H9 (cell line): ENCODE data around the gene RALGAPB. TPM values are rescaled to one million over a fixed set of nuclear protein-coding genes. Genes with fewer than 3 reads are reported as not detected.

Experiments used
- DNase-seq: peaks from one replicate; pipeline ENCODE4 v3.0.0-alpha.2; 2017
- H2AFZ ChIP-seq: one replicate; pipeline ENCODE4 v1.6.1; 2013; ENCODE audit warnings: mild to moderate bottlenecking, low read length, control low read depth, moderate library complexity
- H2AK5ac ChIP-seq: 2 replicates; pipeline ENCODE4 v1.6.1; 2013; ENCODE audit warnings: low read length, control low read depth, mixed read lengths; ENCODE audit not compliant: insufficient read length
- H2BK120ac ChIP-seq: one replicate; pipeline ENCODE4 v1.6.1; 2013; ENCODE audit warnings: low read depth, mild to moderate bottlenecking, low read length, control low read depth, inconsistent platforms; ENCODE audit not compliant: poor library complexity, severe bottlenecking
- H2BK12ac ChIP-seq: 2 replicates; pipeline ENCODE4 v1.6.1; 2013; ENCODE audit warnings: low read length, control low read depth, mixed read lengths, low read depth; ENCODE audit not compliant: insufficient read length
- H2BK15ac ChIP-seq: 2 replicates; pipeline ENCODE4 v1.6.1; 2013; ENCODE audit warnings: low read depth, low read length, control low read depth
- H2BK20ac ChIP-seq: one replicate; pipeline ENCODE4 v1.6.1; 2013; ENCODE audit warnings: low read depth, mild to moderate bottlenecking, low read length, control low read depth, inconsistent platforms; ENCODE audit not compliant: poor library complexity, severe bottlenecking
- H2BK5ac ChIP-seq: 2 replicates; pipeline ENCODE4 v1.6.1; 2013; ENCODE audit warnings: low read length, control low read depth, mixed read lengths; ENCODE audit not compliant: insufficient read length
- H3K14ac ChIP-seq: 2 replicates; pipeline ENCODE4 v1.6.1; 2013; ENCODE audit warnings: low read length, control low read depth; ENCODE audit not compliant: insufficient read depth
- H3K18ac ChIP-seq: 2 replicates; pipeline ENCODE4 v1.6.1; 2013; ENCODE audit warnings: low read depth, mild to moderate bottlenecking, mixed read lengths, low read length, control low read depth; ENCODE audit not compliant: insufficient read length
- H3K23ac ChIP-seq: 2 replicates; pipeline ENCODE4 v1.6.1; 2013; ENCODE audit warnings: low read length, control low read depth, mixed read lengths, low read depth; ENCODE audit not compliant: insufficient read length
- H3K23me2 ChIP-seq: 2 replicates; pipeline ENCODE4 v1.6.1; 2013; ENCODE audit warnings: low read depth, mild to moderate bottlenecking, mixed read lengths, low read length, control low read depth; ENCODE audit not compliant: insufficient read length, poor library complexity, severe bottlenecking
- H3K27ac ChIP-seq: 2 replicates; pipeline ENCODE4 v1.5.1; 2013; ENCODE audit warnings: low read length, control low read depth, mixed read lengths, low read depth; ENCODE audit not compliant: insufficient read length
- H3K27me3 ChIP-seq: 2 replicates; pipeline ENCODE4 v1.6.1; 2013; ENCODE audit warnings: low read length, control low read depth, inconsistent platforms; ENCODE audit not compliant: insufficient read depth
- H3K4ac ChIP-seq: 2 replicates; pipeline ENCODE4 v1.6.1; 2013; ENCODE audit warnings: low read depth, mild to moderate bottlenecking, control low read depth, inconsistent platforms, low read length, moderate library complexity
- H3K4me1 ChIP-seq: 2 replicates; pipeline ENCODE4 v1.6.1; 2013; ENCODE audit warnings: low read length, control low read depth, inconsistent platforms; ENCODE audit not compliant: insufficient read depth
- H3K4me2 ChIP-seq: 2 replicates; pipeline ENCODE4 v1.6.1; 2013; ENCODE audit warnings: low read length, control low read depth, mixed read lengths; ENCODE audit not compliant: insufficient read length, insufficient read depth
- H3K56ac ChIP-seq: 2 replicates; pipeline ENCODE4 v1.6.1; 2013; ENCODE audit warnings: low read depth, mild to moderate bottlenecking, mixed read lengths, low read length, control low read depth; ENCODE audit not compliant: insufficient read length
- H3K79me1 ChIP-seq: 2 replicates; pipeline ENCODE4 v1.6.1; 2013; ENCODE audit warnings: low read depth, mild to moderate bottlenecking, moderate library complexity, low read length, control low read depth, inconsistent platforms; ENCODE audit not compliant: insufficient read depth, poor library complexity, severe bottlenecking
- H3K79me2 ChIP-seq: 2 replicates; pipeline ENCODE4 v1.6.1; 2013; ENCODE audit warnings: low read length, control low read depth, inconsistent platforms; ENCODE audit not compliant: insufficient read depth
- H3K9ac ChIP-seq: 2 replicates; pipeline ENCODE4 v1.6.1; 2013; ENCODE audit warnings: low read length, control low read depth, mixed read lengths; ENCODE audit not compliant: insufficient read length; ENCODE audit errors: extremely low read depth
- H3K9me3 ChIP-seq: one replicate; pipeline ENCODE4 v1.6.1; 2013; ENCODE audit warnings: low read depth, low read length, inconsistent platforms; ENCODE audit not compliant: control insufficient read depth
- H3T11ph ChIP-seq: one replicate; pipeline ENCODE4 v1.6.1; 2013; ENCODE audit warnings: mild to moderate bottlenecking, low read length, control low read depth, inconsistent platforms
- H4K20me1 ChIP-seq: one replicate; pipeline ENCODE4 v1.6.1; 2013; ENCODE audit not compliant: control insufficient read depth, insufficient read length, insufficient read depth
- H4K5ac ChIP-seq: 2 replicates; pipeline ENCODE4 v1.6.1; 2013; ENCODE audit warnings: low read depth, mild to moderate bottlenecking, mixed read lengths, low read length, control low read depth; ENCODE audit not compliant: insufficient read length
- H4K8ac ChIP-seq: replicated peaks from 2 replicates; pipeline ENCODE4 v1.6.1; 2013; ENCODE audit warnings: low read length, control low read depth, mixed read lengths, low read depth; ENCODE audit not compliant: insufficient read length
- H4K91ac ChIP-seq: 2 replicates; pipeline ENCODE4 v1.6.1; 2013; ENCODE audit warnings: low read depth, mild to moderate bottlenecking, moderate library complexity, mixed read lengths, low read length, control low read depth; ENCODE audit not compliant: insufficient read length
- H3K27ac Mint-ChIP-seq, 3 experiments: 2 replicates in 2 of 3; 3 replicates in 1 of 3; pipeline ENCODE4 v1.8.0; 2020 to 2021; ENCODE audit warnings: mixed read lengths in 3 of 3, mild to moderate bottlenecking in 1 of 3, moderate library complexity in 1 of 3
- H3K27me3 Mint-ChIP-seq: 2 replicates; pipeline ENCODE4 v1.8.0; 2021; ENCODE audit warnings: low read depth, mild to moderate bottlenecking, moderate library complexity, mixed read lengths
- H3K36me3 Mint-ChIP-seq, 3 experiments: 2 replicates in 2 of 3; 3 replicates in 1 of 3; pipeline ENCODE4 v1.8.0; 2020 to 2021; ENCODE audit warnings: low read depth in 3 of 3, mixed read lengths in 3 of 3; ENCODE audit not compliant: insufficient read depth in 1 of 3
- H3K4me1 Mint-ChIP-seq, 2 experiments: 2 replicates each; pipeline ENCODE4 v1.8.0; 2020; ENCODE audit warnings: mixed read lengths in 2 of 2
- H3K4me3 Mint-ChIP-seq, 2 experiments: 2 replicates in 1 of 2; 3 replicates in 1 of 2; pipeline ENCODE4 v1.8.0; 2020 to 2021; ENCODE audit warnings: mild to moderate bottlenecking in 2 of 2, mixed read lengths in 2 of 2, moderate library complexity in 1 of 2
- H3K9me3 Mint-ChIP-seq, 2 experiments: 2 replicates in 1 of 2; 3 replicates in 1 of 2; pipeline ENCODE4 v1.8.0; 2020; ENCODE audit warnings: mild to moderate bottlenecking in 2 of 2, mixed read lengths in 2 of 2, moderate library complexity in 1 of 2
- CTCF ChIP-seq: fragments of 200-600 bp; sonication (generic); conservative IDR thresholded peaks from 3 replicates; pipeline ENCODE4 v1.8.0; 2021; ENCODE audit warnings: antibody characterized with exemption, mild to moderate bottlenecking
- WGBS: extraction: QIAGEN DNeasy Blood & Tissue Kit; methylation state at CpG from one replicate; pipeline ENCODE4 v1.1.7; 2013; ENCODE audit warnings: missing lambda C conversion rate, low lambda C conversion rate, mixed read lengths; ENCODE audit not compliant: insufficient read length; ENCODE audit errors: extremely low coverage; 5-methylcytosine and 5-hydroxymethylcytosine counted together
- total RNA-seq: library from RNA; stranded (reverse); gene quantifications from 2 replicates; pipeline ENCODE4 v1.2.1, GENCODE V29; 2021

RALGAPB gene
- total RNA-seq, 1 experiment from 2014 or later = 28.5 TPM

- no CpG with 5 or more reads among the region's 1 CpG for WGBS
- no peak overlapping the region for H3K4me3 Mint-ChIP-seq
- Histone ChIP-seq H3K56ac (no peak overlapping the region), H3K27me3 (no peaks in the 10 kb centered on the region), H3K79me1 (no peaks in the 10 kb centered on the region), H4K5ac (no peak overlapping the region), H3K9ac (no peak overlapping the region), H3K79me2 (no peaks in the 10 kb centered on the region), H2BK120ac (no peak overlapping the region), H2BK12ac (no peak overlapping the region), H3K9me3 (no peaks in the 10 kb centered on the region), H3K27ac (no peak overlapping the region), H2AK5ac (no peak overlapping the region), H4K20me1 (no peaks in the 10 kb centered on the region), H2BK5ac (no peak overlapping the region), H3K4me2 (no peak overlapping the region), H2AFZ (no peak overlapping the region), H3T11ph (no peak overlapping the region), H4K91ac (no peak overlapping the region), H2BK20ac (no peak overlapping the region), H3K18ac (no peak overlapping the region), H3K4me1 (no peaks in the 10 kb centered on the region; the same call in 1 of the 2 replicates), H3K4ac (no peak overlapping the region), H3K14ac (no peak overlapping the region), H2BK15ac (no peak overlapping the region), H3K23ac (no peak overlapping the region), H4K8ac (no peak overlapping the region), H3K23me2 (no peaks in the 10 kb centered on the region)
- peaks cover 10 to 12% of the 10 kb centered on the region in 2 experiments for H3K9me3 Mint-ChIP-seq
- no peak for DNase-seq
- H3K27me3 Mint-ChIP-seq = peaks cover 21% of the 10 kb centered on the region
- H3K4me1 Mint-ChIP-seq = peaks cover 24 to 28% of the 10 kb centered on the region in 2 experiments
- H3K27ac Mint-ChIP-seq = no peak overlapping the region
- H3K36me3 Mint-ChIP-seq = peaks cover 5 to 10% (median 5%) of the 10 kb centered on the region in 3 experiments; a peak in 6 of 7 replicates
- TF ChIP-seq CTCF = no peak
Measured at GRCh38 chr20:38600057-38600456, 127.4 kb downstream of the RALGAPB start.
